ENCODE data around the gene EFCAB7. TPM values are rescaled to one million over a fixed set of nuclear protein-coding genes. Genes with fewer than 3 reads are reported as not detected.

Gene EFCAB7
- total and polyA plus RNA-seq, 2 experiments from 2014 or later, result 4.2 to 4.9 TPM

- Mint-ChIP-seq H3K9me3 (no peaks in the 10 kb centered on the region), H3K27ac (no peak overlapping the region), H3K4me1 (peaks cover 32% of the 10 kb centered on the region), H3K27me3 (ENCODE audit: insufficient read depth, low read depth, poor library complexity) (peaks cover 3% of the 10 kb centered on the region), H3K36me3 (ENCODE audit: low read depth) (no peaks in the 10 kb centered on the region), H3K4me3 (no peak overlapping the region)
- TF ChIP-seq CTCF (conservative IDR thresholded peaks at IDR 0.05; ENCODE audit: low read depth in 2 of 2) (no peak), ZNF114 (CRISPR knock-in tag; IDR thresholded peaks at IDR 0.05) (no peak), STAT1 (IDR thresholded peaks at IDR 0.05; ENCODE audit: unreplicated experiment) (no peak), ZNF331 (CRISPR knock-in tag; IDR thresholded peaks at IDR 0.05; ENCODE audit: low read depth) (no peak), JUNB (IDR thresholded peaks at IDR 0.05; ENCODE audit: unreplicated experiment) (no peak), ETS1 (IDR thresholded peaks at IDR 0.05) (no peak), CREB1 (CRISPR knock-in tag; IDR thresholded peaks at IDR 0.05; ENCODE audit: low read depth) (no peak), NANOG (IDR thresholded peaks at IDR 0.05; ENCODE audit: borderline replicate concordance) (no peak), REST (IDR thresholded peaks at IDR 0.05; ENCODE audit: unreplicated experiment) (no peak), ZNF462 (CRISPR knock-in tag; IDR thresholded peaks at IDR 0.05) (no peak)
- no peaks in the 10 kb centered on the region for H3K36me3 ChIP-seq (ENCODE audit: insufficient read depth)
- no peaks in the 10 kb centered on the region for H3F3A ChIP-seq (replicated peaks; ENCODE audit: low read depth)
- ATAC-seq (no peak), DNase-seq (ENCODE audit: low spot score) (no peak)
- no peaks in the 10 kb centered on the region for H3K27me3 ChIP-seq (ENCODE audit: insufficient read depth)
- H2AFZ ChIP-seq, result no peak overlapping the region
- H4K20me1 ChIP-seq (replicated peaks; ENCODE audit: insufficient read depth), result 0 out of 2 replicates have a peak, but pooled peaks cover 3% of the 10 kb centered on the region
- H3K4me2 ChIP-seq, result no peak overlapping the region
- H3K9me2 ChIP-seq (ENCODE audit: insufficient read depth), result peaks cover 4% of the 10 kb centered on the region; the same call in 1 of the 2 replicates
- H3K27ac ChIP-seq (ENCODE audit: low read depth), result no peak overlapping the region
- peaks cover 20% of the 10 kb centered on the region for H3K4me1 ChIP-seq (ENCODE audit: insufficient read depth)
- no peak overlapping the region for H3K4me3 ChIP-seq
- H3K79me2 ChIP-seq (replicated peaks; ENCODE audit: insufficient read depth), result no peaks in the 10 kb centered on the region
These were observed 97.3 kb downstream of the EFCAB7 start for GRCh38 chr1:63620671-63621070.

Measured in GM23338 (cell line).